ENCODE results near the gene OAS3. TPM values are rescaled to one million over a fixed set of nuclear protein-coding genes. Genes with fewer than 3 reads are reported as not detected.

The OAS3 gene
- total and polyA plus RNA-seq, 4 donors = 3.8 to 9.5 (median 5.4) TPM

DNA sequence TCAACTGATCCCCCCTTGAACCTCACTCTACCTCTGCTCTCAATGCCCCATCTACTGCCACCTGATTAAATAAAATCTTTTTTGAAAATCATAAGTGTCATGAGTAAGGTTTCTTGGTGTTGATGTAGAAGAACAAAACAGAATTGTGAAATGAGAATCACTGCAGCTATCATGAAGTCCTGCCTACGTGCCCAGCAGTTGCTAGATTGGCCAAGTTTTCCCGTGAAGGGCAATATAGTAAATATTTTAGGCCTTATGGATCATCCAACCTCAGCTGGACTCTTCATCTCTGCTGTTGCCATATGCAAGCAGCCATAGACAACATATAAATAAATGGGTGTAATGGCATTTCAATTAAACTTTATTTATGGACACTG is 5.2 kb upstream of the OAS3 start:
- WGBS = 86% methylated on average over 2 of the region's 2 CpGs
- H3K36me3 ChIP-seq (ENCODE audit: control insufficient read depth in 4 of 4, insufficient read depth in 3 of 4, low read depth in 1 of 4, low read length in 3 of 4) = no peaks in the 10 kb centered on the region
- no peak for TF ChIP-seq TAF1 (conservative IDR thresholded peaks at IDR 0.05)
- no peak for TF ChIP-seq SP1 (IDR thresholded peaks at IDR 0.05)
- TF ChIP-seq, protein P1, sequence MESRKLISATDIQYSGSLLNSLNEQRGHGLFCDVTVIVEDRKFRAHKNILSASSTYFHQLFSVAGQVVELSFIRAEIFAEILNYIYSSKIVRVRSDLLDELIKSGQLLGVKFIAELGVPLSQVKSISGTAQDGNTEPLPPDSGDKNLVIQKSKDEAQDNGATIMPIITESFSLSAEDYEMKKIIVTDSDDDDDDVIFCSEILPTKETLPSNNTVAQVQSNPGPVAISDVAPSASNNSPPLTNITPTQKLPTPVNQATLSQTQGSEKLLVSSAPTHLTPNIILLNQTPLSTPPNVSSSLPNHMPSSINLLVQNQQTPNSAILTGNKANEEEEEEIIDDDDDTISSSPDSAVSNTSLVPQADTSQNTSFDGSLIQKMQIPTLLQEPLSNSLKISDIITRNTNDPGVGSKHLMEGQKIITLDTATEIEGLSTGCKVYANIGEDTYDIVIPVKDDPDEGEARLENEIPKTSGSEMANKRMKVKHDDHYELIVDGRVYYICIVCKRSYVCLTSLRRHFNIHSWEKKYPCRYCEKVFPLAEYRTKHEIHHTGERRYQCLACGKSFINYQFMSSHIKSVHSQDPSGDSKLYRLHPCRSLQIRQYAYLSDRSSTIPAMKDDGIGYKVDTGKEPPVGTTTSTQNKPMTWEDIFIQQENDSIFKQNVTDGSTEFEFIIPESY (IDR thresholded peaks at IDR 0.05) = no peak
- TF ChIP-seq GABPA (IDR thresholded peaks at IDR 0.05 in 1 of 2, conservative IDR thresholded peaks at IDR 0.05 in 1 of 2) = no peak
- no peak for DNase-seq (ENCODE audit: low spot score)
- H3K9ac ChIP-seq (ENCODE audit: low read depth in 1 of 2, low read length in 2 of 2) = no peak overlapping the region
- H3K4me3 ChIP-seq (ENCODE audit: low read depth in 1 of 3, low read length in 3 of 3) = no peak overlapping the region
- no peaks in the 10 kb centered on the region for H3K4me1 ChIP-seq (ENCODE audit: control insufficient read depth in 4 of 4, insufficient read depth in 4 of 4, low read length in 3 of 4)
- no peaks in the 10 kb centered on the region for H3K9me3 ChIP-seq (ENCODE audit: control insufficient read depth in 4 of 4, low read length in 3 of 4)
- no peak overlapping the region for H3K27ac ChIP-seq (ENCODE audit: low read depth in 1 of 2, low read length in 2 of 2)
- H3K27me3 ChIP-seq (ENCODE audit: control insufficient read depth in 4 of 4, insufficient read depth in 4 of 4, low read length in 3 of 4) = no peaks in the 10 kb centered on the region

DNA sequence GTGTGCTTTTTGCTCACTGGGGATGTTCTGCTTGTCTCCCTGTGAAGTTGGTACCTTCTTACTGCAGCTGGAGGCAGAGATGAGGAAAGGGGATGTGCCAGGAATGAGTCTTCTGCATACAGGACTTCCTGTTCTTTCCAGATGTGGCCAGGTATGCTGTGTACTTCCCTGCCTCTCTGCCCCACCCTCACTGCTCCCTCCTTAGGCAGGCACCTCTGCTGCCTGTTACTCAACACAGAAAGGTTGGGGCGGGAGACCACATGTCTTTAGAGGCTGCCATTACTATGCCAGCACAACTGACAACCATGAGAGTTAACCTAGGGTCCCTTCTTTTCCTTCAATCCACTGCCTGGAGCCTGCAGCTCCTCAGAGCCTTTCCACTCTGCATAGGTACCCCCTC is 2.0 kb upstream of the OAS3 start:
- no peak overlapping the region for H3K9ac ChIP-seq (ENCODE audit: low read depth in 1 of 2, low read length in 2 of 2)
- no peak overlapping the region for H3K27ac ChIP-seq (ENCODE audit: low read depth in 1 of 2, low read length in 2 of 2)
- no peak for DNase-seq (ENCODE audit: low spot score)
- no peaks in the 10 kb centered on the region for H3K27me3 ChIP-seq (ENCODE audit: control insufficient read depth in 4 of 4, insufficient read depth in 4 of 4, low read length in 3 of 4)
- H3K9me3 ChIP-seq (ENCODE audit: control insufficient read depth in 4 of 4, low read length in 3 of 4) = no peaks in the 10 kb centered on the region
- no peak for TF ChIP-seq NR2F2 (IDR thresholded peaks at IDR 0.05)
- TF ChIP-seq YY1 (IDR thresholded peaks at IDR 0.05) = no peak
- TF ChIP-seq REST (IDR thresholded peaks at IDR 0.05) = no peak
- no peak for TF ChIP-seq FOXA2 (IDR thresholded peaks at IDR 0.05)
- TF ChIP-seq FOXA1 (IDR thresholded peaks at IDR 0.05) = no peak
- TF ChIP-seq TAF1 (conservative IDR thresholded peaks at IDR 0.05) = no peak
- TF ChIP-seq, protein P1 (IDR thresholded peaks at IDR 0.05) = no peak
- no peak for TF ChIP-seq GABPA (IDR thresholded peaks at IDR 0.05 in 1 of 2, conservative IDR thresholded peaks at IDR 0.05 in 1 of 2)
- TF ChIP-seq HNF4A (conservative IDR thresholded peaks at IDR 0.05) = no peak
- TF ChIP-seq, protein P2, sequence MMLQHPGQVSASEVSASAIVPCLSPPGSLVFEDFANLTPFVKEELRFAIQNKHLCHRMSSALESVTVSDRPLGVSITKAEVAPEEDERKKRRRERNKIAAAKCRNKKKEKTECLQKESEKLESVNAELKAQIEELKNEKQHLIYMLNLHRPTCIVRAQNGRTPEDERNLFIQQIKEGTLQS (IDR thresholded peaks at IDR 0.05) = no peak
- no peak for TF ChIP-seq CTCF (IDR thresholded peaks at IDR 0.05; ENCODE audit: low read depth, low read length, missing input control)
- TF ChIP-seq MAX (IDR thresholded peaks at IDR 0.05) = no peak
- TF ChIP-seq EGR1 (IDR thresholded peaks at IDR 0.05; ENCODE audit: low read depth in 2 of 2) = no peak
- TF ChIP-seq RAD21 (IDR thresholded peaks at IDR 0.05) = no peak
- no peaks in the 10 kb centered on the region for H3K36me3 ChIP-seq (ENCODE audit: control insufficient read depth in 4 of 4, insufficient read depth in 3 of 4, low read depth in 1 of 4, low read length in 3 of 4)
- H3K4me1 ChIP-seq (ENCODE audit: control insufficient read depth in 4 of 4, insufficient read depth in 4 of 4, low read length in 3 of 4) = peaks cover 3 to 18% (median 14%) of the 10 kb centered on the region in 4 donors
- no peak overlapping the region for H3K4me3 ChIP-seq (ENCODE audit: low read depth in 1 of 3, low read length in 3 of 3)
- WGBS = 86% methylated on average over 1 of the region's 1 CpG
